Measurements from ENCODE around the gene TBC1D5.
"Not testable (repeated sequence)": the region's sequence is repeated elsewhere in the genome, so short reads cannot be mapped to it uniquely, and the experiment has no call there.

Gene TBC1D5

GRCh38 chr3:17749281-17749680, 6.8 kb upstream of the TBC1D5 start:
- no peak for FAIRE-seq

GRCh38 chr3:17747890-17748247, 5.4 kb upstream of the TBC1D5 start:
- no peak for FAIRE-seq

GRCh38 chr3:17747174-17747889, 4.9 kb upstream of the TBC1D5 start:
- no peak for FAIRE-seq

GRCh38 chr3:17745894-17746293, 3.5 kb upstream of the TBC1D5 start:
- FAIRE-seq: no peak

GRCh38 chr3:17745301-17745700, 2.9 kb upstream of the TBC1D5 start:
- FAIRE-seq: no peak

DNA sequence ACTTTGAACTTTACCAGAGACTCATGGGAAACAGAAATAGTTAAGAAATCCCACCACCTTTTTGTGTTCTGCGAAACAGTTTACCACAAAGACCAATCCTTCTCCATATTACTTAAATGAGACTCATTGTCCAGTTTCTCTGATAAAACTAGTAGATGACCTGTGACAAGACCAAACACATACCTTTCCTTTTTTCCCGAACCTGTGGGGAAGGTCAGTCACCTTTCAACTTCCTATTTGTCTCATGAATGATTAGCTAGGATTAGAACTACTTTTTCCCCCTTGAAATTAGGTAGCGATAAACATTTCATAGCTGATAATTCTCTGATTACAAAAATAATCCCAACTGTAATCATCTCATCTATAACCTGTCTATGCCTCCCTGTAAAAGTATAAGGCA, 2.3 kb upstream of the TBC1D5 start:
- FAIRE-seq: no peak

GRCh38 chr3:17743658-17743995, 1.2 kb upstream of the TBC1D5 start:
- FAIRE-seq: no peak

DNA sequence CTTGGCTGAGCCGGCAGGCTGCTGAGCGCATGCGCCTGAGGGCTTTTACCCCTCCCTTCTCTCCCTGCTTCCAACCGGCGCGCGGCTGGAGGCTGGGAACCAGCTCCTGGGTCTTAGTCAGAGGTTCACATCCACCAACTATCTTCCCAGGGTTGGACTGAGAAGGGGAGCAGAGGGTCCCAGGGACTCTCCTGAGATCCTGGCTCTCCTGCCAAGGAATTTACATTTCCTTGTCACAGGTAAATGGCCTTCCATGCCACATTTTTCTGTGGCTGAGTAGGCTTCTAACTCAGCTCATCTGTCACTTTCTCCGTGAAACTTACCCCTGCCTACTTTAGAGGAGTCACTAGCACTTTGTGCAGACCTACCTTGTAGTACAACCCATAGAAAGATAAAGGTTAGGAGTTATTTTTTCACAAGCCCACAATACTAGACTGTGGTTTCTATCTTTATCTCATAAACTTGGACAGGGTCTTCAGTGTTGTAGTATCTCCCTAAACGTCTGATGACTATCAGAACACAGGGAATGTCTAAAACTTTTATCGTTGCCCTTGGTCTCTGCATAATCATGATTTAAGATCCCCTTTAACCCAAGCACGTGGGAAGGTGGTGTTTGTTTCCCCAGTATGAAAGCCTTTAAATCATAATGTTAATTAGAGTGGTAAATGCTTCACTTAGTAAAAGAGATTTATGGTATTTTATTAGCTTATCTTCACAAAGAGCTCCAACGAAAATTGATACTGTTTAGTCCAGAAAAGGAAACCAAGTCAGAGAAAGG, 638 bp upstream of the TBC1D5 start:
- no peak for FAIRE-seq

- no peak for FAIRE-seq
Observed at GRCh38 chr3:17741621-17742101, 770 bp downstream of the TBC1D5 start.

DNA sequence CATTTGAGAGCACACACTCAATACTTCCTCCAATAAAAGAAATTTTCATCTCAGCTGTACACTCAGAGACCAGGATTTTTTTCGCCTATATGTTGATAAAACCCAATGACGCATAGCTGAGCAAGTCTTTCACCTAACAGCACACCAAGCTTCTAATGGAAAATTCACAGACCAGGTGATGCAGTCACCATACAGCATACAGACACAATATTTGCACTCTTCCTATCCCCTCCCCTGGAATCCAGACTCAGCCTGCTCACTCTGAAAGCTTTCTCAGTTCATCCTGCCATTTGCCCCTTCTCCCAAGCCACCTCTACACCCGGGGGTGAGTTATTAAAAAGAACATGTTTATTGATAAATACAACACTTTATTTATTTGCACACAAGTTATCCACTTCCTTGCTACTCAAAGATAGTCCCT, 1.7 kb downstream of the TBC1D5 start:
- FAIRE-seq: no peak

GRCh38 chr3:17738921-17739320, 3.5 kb downstream of the TBC1D5 start:
- FAIRE-seq: no peak

DNA sequence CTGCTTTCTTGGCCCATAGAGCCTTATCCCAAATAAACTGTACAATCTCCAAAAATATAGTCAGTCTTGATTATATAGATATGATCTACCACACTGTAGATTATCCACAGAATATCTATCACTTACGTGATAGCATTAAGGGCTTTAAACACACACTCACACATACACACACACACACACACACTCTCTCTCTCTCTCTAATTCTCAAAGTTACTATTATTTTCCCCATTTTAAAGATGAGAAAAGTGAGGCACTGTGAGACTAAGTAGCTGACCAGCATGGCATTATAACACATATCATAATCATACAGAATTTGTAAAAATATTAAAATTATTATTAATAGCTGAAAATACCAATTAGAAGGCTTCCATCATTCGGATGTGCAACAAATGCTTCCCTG, 4.2 kb downstream of the TBC1D5 start:
- FAIRE-seq: no peak

DNA sequence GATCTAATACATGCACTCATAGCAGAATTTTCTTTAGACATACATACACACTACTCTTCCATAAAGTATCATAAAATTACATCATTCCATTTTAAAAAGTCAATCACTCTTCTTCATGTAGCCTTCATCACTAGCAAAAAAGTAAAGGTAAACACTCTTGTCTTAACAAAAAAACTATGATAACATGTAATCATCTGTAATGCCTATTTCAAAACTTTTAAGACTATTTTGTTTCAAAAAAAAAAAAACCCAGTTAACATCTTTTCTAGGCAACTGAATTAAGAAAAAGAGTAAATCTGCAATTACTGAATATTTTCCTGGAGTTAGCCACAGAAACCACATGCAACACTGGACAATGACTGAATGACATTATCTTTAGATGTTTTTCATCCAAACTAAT, 4.8 kb downstream of the TBC1D5 start:
- no peak for FAIRE-seq

GRCh38 chr3:17735362-17735761, 7.1 kb downstream of the TBC1D5 start:
- FAIRE-seq: not testable (repeated sequence)

DNA sequence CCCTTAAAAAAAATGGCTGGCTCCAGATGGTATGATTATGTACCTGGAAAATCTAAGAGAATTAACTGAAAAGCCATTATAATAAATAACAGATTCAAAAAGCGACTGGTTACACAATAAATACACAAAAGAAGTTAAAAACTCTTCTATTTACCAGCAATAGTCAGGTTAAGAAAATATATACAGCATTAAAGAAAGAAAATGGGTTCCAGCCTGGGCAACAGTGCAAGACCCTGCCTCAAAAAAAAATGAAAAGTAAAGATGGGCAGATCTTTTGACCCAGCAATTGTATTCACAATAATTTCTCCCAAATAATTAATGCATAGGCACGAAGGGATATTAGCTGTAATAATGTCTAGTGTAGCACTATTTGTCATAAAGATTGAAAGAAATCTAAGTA, 8.7 kb downstream of the TBC1D5 start:
- FAIRE-seq: no peak

- no peak for FAIRE-seq
Observed at GRCh38 chr3:17733215-17733614, 9.2 kb downstream of the TBC1D5 start.

GRCh38 chr3:17730318-17730967, 12.0 kb downstream of the TBC1D5 start:
- FAIRE-seq: no peak

GRCh38 chr3:17726313-17726712, 16.1 kb downstream of the TBC1D5 start:
- no peak for FAIRE-seq

GRCh38 chr3:17725844-17726243, 16.6 kb downstream of the TBC1D5 start:
- FAIRE-seq: not testable (repeated sequence)

GRCh38 chr3:17724948-17725347, 17.5 kb downstream of the TBC1D5 start:
- FAIRE-seq: no peak

- no peak for FAIRE-seq
Observed at GRCh38 chr3:17724122-17724521, 18.3 kb downstream of the TBC1D5 start.

DNA sequence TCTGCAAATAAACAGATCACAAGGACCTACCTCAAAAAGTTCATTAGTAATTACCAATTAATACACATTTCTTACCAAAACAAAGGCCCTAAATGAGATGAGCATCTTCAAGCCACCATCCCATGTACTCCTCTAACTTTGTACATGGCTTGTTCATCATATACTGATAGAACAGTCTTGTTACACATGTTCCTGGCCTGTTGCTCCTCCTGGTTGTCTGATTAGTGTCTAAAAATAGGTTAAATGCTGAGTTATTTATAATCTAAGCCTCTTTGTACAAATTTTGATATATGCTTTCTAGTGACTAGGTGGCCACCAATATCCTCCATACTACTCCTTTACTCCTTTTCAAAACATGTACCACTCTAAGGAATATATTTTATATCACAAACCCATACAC, 25.0 kb downstream of the TBC1D5 start:
- FAIRE-seq: no peak

GRCh38 chr3:17714473-17714872, 28.0 kb downstream of the TBC1D5 start:
- FAIRE-seq: no peak

- FAIRE-seq: no peak
Observed at GRCh38 chr3:17709236-17709810, 33.1 kb downstream of the TBC1D5 start.

All from A204.1 (cell line).